Prostate gland (tissue), 2 donors: ENCODE results near the gene VAMP1. TPM values are rescaled to one million over a fixed set of nuclear protein-coding genes. Genes with fewer than 3 reads are reported as not detected.

Source experiments
- DNase-seq: peaks from one replicate; pipeline ENCODE4 v3.0.0-alpha.2; 2019; ENCODE audit warnings: low spot score
- H3K27ac ChIP-seq, 2 donors: fragments of 200-600 bp; sonication (generic); 2 replicates each; pipeline ENCODE4 v1.5.1; 2017 to 2019
- H3K27me3 ChIP-seq: fragments of 200-600 bp; sonication (generic); replicated peaks from 2 replicates; pipeline ENCODE4 v1.5.1; 2019; ENCODE audit not compliant: insufficient read depth
- H3K36me3 ChIP-seq, 2 donors: fragments of 200-600 bp; sonication (generic); 1 replicate in 1 of 2; 2 replicates in 1 of 2; pipeline versions ENCODE4 v1.5.1 to v1.8.1; 2017 to 2019
- H3K4me1 ChIP-seq: fragments of 200-600 bp; sonication (generic); replicated peaks from 2 replicates; pipeline ENCODE4 v1.5.1; 2019
- H3K4me3 ChIP-seq, 2 donors: fragments of 200-600 bp; sonication (generic); 2 replicates each; pipeline ENCODE4 v1.5.1; 2017 to 2019
- H3K9me3 ChIP-seq: fragments of 200-600 bp; sonication (generic); 2 replicates; pipeline ENCODE4 v1.5.1; 2017
- CTCF ChIP-seq, 4 experiments: fragments of 200-600 bp in 2 of 4; fragments of 450-650 bp in 2 of 4; sonication (generic) in 2 of 4; IDR thresholded peaks; 1 replicate in 3 of 4; 2 replicates in 1 of 4; pipeline ENCODE4 v1.5.1; 2016 to 2019; ENCODE audit warnings: antibody characterized with exemption in 4 of 4, mild to moderate bottlenecking in 2 of 4, moderate library complexity in 2 of 4
- POLR2A ChIP-seq: fragments of 450-650 bp; IDR thresholded peaks from one replicate; pipeline ENCODE4 v1.6.1; 2016; ENCODE audit warnings: antibody characterized with exemption, mild to moderate bottlenecking
- POLR2AphosphoS5 ChIP-seq: sonication (generic); formaldehyde crosslinking; IDR thresholded peaks from one replicate; pipeline ENCODE4 v1.6.1; 2017; ENCODE audit warnings: antibody characterized with exemption
- WGBS: methylation state at CpG from one replicate; pipeline ENCODE4 v1.1.5; 2018; 5-methylcytosine and 5-hydroxymethylcytosine counted together
- intact Hi-C: fragments of 100-400 bp; cut with DNase I; formaldehyde crosslinking; loops from one replicate; pipeline ENCODE4 v1.14.2; 2022
- total RNA-seq, 2 donors: library from RNA; depleted of rRNA; stranded (reverse); fragments of >200 nt; gene quantifications; one replicate each; pipeline ENCODE4 v1.1.0, GENCODE V29; 2016

VAMP1 gene
- total RNA-seq, 2 donors from 2014 or later = 6.3 to 8.5 TPM

GRCh38 chr12:6424008-6424347, 46.5 kb downstream of the VAMP1 start:
- 49% methylated on average over 6 of the region's 6 CpGs for WGBS
- H3K4me1 ChIP-seq = no peaks in the 10 kb centered on the region
- no peak overlapping the region for H3K4me3 ChIP-seq
- H3K27me3 ChIP-seq = no peaks in the 10 kb centered on the region
- H3K27ac ChIP-seq = no peak overlapping the region
- intact Hi-C loops = loop anchor here (5.0 kb wide), 1 partner anchor 97 kb away; no protein-coding TSS in a partner anchor
- TF ChIP-seq CTCF (IDR thresholded peaks at IDR 0.05) = no peak
- no peak for TF ChIP-seq POLR2A
- no peak for TF ChIP-seq POLR2AphosphoS5
- H3K9me3 ChIP-seq = no peaks in the 10 kb centered on the region
- no peaks in the 10 kb centered on the region for H3K36me3 ChIP-seq
- DNase-seq = no peak

GRCh38 chr12:6423267-6424007, 47.0 kb downstream of the VAMP1 start:
- H3K27ac ChIP-seq = no peak overlapping the region
- H3K4me3 ChIP-seq = no peak overlapping the region
- 3% methylated on average over 9 of the region's 9 CpGs for WGBS
- no peaks in the 10 kb centered on the region for H3K9me3 ChIP-seq
- H3K27me3 ChIP-seq = no peaks in the 10 kb centered on the region
- H3K36me3 ChIP-seq = no peaks in the 10 kb centered on the region
- intact Hi-C loops = loop anchor here (2.0 to 5.0 kb wide), 3 partner anchors 41 to 115 kb away; no protein-coding TSS in a partner anchor
- TF ChIP-seq POLR2AphosphoS5 = peak; percentile 93
- TF ChIP-seq POLR2A = no peak
- TF ChIP-seq CTCF (IDR thresholded peaks at IDR 0.05) = peak; percentile 80 to 94 (median 92)
- DNase-seq = peak; percentile 86
- no peaks in the 10 kb centered on the region for H3K4me1 ChIP-seq

- intact Hi-C loops = loop anchor here (5.0 kb wide), 1 partner anchor 93 kb away; no protein-coding TSS in a partner anchor
- TF ChIP-seq POLR2AphosphoS5 = no peak
- no peak for TF ChIP-seq CTCF (IDR thresholded peaks at IDR 0.05)
- no peak for TF ChIP-seq POLR2A
- H3K36me3 ChIP-seq = no peaks in the 10 kb centered on the region
- no peaks in the 10 kb centered on the region for H3K9me3 ChIP-seq
- 25% methylated on average over 4 of the region's 4 CpGs for WGBS
- no peak overlapping the region for H3K27ac ChIP-seq
- no peaks in the 10 kb centered on the region for H3K4me1 ChIP-seq
- no peaks in the 10 kb centered on the region for H3K27me3 ChIP-seq
- H3K4me3 ChIP-seq = no peak overlapping the region
- DNase-seq = no peak
These were observed 50.1 kb downstream of the VAMP1 start for GRCh38 chr12:6420364-6420763.

GRCh38 chr12:6418796-6419195, 51.7 kb downstream of the VAMP1 start:
- intact Hi-C loops = no loop called here

More at GRCh38 chr12:6418796-6419195, 51.7 kb downstream of the VAMP1 start:
- Histone ChIP-seq H3K4me3 (no peak overlapping the region), H3K9me3 (no peaks in the 10 kb centered on the region), H3K27ac (no peak overlapping the region), H3K36me3 (no peaks in the 10 kb centered on the region), H3K27me3 (no peaks in the 10 kb centered on the region), H3K4me1 (no peaks in the 10 kb centered on the region)
- TF ChIP-seq POLR2AphosphoS5 (no peak), CTCF (IDR thresholded peaks at IDR 0.05) (no peak), POLR2A (no peak)
- no peak for DNase-seq
- 79% methylated on average over 6 of the region's 6 CpGs for WGBS
